Measurements from ENCODE around the gene LIG4. TPM values are rescaled to one million over a fixed set of nuclear protein-coding genes. Genes with fewer than 3 reads are reported as not detected.

LIG4 gene
- total and polyA plus RNA-seq, 9 of the 15 experiments (the other 6 are each of a cell fraction or from before 2014, with no cell fraction given), result 1.5 to 7.8 (median 5.1) TPM

GRCh38 chr13:108212886-108213285 is 2.5 kb downstream of the LIG4 start (continued):
- TF ChIP-seq AFF1 (IDR thresholded peaks at IDR 0.05; ENCODE audit: low read depth in 1 of 2, partially characterized antibody in 2 of 2) (no peak), OTX1 (CRISPR knock-in tag; IDR thresholded peaks at IDR 0.05) (no peak), SNRNP70 (optimal IDR thresholded peaks at IDR 0.05; ENCODE audit: low read depth, low read length) (no peak), CREM (IDR thresholded peaks at IDR 0.05; ENCODE audit: low read depth) (no peak), MCM5 (IDR thresholded peaks at IDR 0.05; ENCODE audit: low read depth) (no peak), RFX1 (IDR thresholded peaks at IDR 0.05) (no peak), MEF2D (tag; conservative IDR thresholded peaks at IDR 0.05; ENCODE audit: low read depth) (no peak), ZNF384 (IDR thresholded peaks at IDR 0.05; ENCODE audit: low read depth, low read length) (no peak), ZNF277 (CRISPR knock-in tag; IDR thresholded peaks at IDR 0.05; ENCODE audit: borderline replicate concordance) (no peak)
